GM12875 (cell line): ENCODE data around the gene DISC1.

Source experiments
- H3K4me3 ChIP-seq: one replicate; pipeline ENCODE4 v1.5.1; 2011; ENCODE audit warnings: low read depth, low read length, control low read depth
- CTCF ChIP-seq: IDR thresholded peaks from 2 replicates; pipeline ENCODE4 v1.5.1; 2011; ENCODE audit warnings: low read depth, mild to moderate bottlenecking, control low read depth, inconsistent platforms, low read length, moderate library complexity, borderline replicate concordance; ENCODE audit not compliant: insufficient read depth

The DISC1 gene

DNA sequence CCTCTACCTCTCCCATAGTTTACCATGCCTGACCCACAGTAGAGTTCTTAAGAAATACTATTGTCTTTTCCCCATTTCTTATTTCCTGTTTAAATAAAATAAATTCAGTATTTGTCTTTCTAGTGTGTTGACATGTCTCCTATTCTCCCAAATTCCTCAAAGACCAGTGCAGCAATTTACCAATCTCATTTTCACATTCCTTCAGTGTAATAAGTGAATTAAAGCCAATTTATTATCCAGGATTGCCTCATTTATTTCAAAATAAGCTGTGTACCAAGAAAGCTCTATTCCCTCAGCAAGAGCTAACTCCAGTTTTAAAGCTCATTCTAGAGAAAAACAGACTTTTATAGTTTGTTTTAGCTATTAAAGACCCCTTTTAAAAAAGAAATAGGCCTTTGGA is 49.9 kb downstream of the DISC1 start:
- no peak overlapping the region for H3K4me3 ChIP-seq
- no peak for TF ChIP-seq CTCF

DNA sequence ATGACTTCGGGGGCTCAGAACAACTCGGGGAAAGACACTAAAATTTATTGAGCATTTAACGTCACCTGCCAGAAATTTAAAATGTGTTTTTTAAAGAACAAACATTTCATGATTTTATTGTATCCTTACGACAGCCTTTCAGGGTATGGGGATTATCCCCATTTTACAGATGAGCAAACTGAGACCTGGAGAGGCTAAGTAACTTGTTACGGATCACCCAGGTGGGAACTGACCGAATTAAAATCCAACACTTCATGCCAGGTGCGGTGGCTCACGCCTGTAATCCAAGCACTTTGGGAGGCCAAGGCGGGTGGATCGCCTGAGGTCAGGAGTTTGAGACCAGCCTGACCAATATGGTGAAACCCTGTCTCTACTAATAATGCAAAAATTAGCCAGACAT is 50.9 kb downstream of the DISC1 start:
- H3K4me3 ChIP-seq: no peak overlapping the region
- TF ChIP-seq CTCF: no peak

GRCh38 chr1:231678011-231678432 is 51.4 kb downstream of the DISC1 start:
- TF ChIP-seq CTCF: no peak
- H3K4me3 ChIP-seq: no peak overlapping the region

- no peak for TF ChIP-seq CTCF
- H3K4me3 ChIP-seq: no peak overlapping the region
These were observed 52.5 kb downstream of the DISC1 start for GRCh38 chr1:231679109-231679508.

DNA sequence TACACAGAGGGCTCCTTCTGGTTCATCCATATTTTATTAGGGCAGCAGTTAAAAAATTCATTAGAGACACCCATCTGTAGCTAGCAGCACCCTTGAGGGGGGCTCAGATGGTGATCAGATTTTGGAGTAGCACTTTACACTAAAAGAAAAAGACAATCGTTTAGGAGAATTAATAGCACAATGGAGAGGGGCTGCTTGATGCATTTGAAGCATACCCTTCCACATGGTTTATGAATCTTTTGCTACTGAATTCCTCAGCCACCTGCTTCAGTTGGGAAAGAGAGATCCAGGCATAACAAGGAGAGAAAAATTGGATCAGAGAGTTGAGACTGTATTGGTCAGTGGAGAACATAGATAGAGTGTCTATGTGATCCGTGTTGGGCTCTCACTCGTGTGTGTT is 54.4 kb downstream of the DISC1 start:
- TF ChIP-seq CTCF: no peak

GRCh38 chr1:231682779-231683178 is 56.2 kb downstream of the DISC1 start:
- H3K4me3 ChIP-seq: no peak overlapping the region
- TF ChIP-seq CTCF: no peak

More for the DNA sequence above, 54.4 kb downstream of the DISC1 start:
- H3K4me3 ChIP-seq: no peak overlapping the region

- no peak for TF ChIP-seq CTCF
- no peak overlapping the region for H3K4me3 ChIP-seq
These were observed 57.0 kb downstream of the DISC1 start for GRCh38 chr1:231683439-231684165.
